HFF-Myc (cell line): ENCODE results near the gene OGFR.

ENCODE experiments used
- DNase-seq: peaks from one replicate; pipeline ENCODE4 v3.0.0-alpha.2; 2011; ENCODE audit warnings: low read depth; ENCODE audit errors: extremely low read depth
- H3K4me3 ChIP-seq: replicated peaks from 2 replicates; pipeline ENCODE4 v1.5.1; 2011; ENCODE audit warnings: low read depth, mild to moderate bottlenecking, control low read depth, low read length
- CTCF ChIP-seq: IDR thresholded peaks from 2 replicates; pipeline ENCODE4 v1.5.1; 2012; ENCODE audit warnings: mild to moderate bottlenecking, low read depth, low read length, control low read depth; ENCODE audit errors: missing control alignments

The OGFR gene

DNA sequence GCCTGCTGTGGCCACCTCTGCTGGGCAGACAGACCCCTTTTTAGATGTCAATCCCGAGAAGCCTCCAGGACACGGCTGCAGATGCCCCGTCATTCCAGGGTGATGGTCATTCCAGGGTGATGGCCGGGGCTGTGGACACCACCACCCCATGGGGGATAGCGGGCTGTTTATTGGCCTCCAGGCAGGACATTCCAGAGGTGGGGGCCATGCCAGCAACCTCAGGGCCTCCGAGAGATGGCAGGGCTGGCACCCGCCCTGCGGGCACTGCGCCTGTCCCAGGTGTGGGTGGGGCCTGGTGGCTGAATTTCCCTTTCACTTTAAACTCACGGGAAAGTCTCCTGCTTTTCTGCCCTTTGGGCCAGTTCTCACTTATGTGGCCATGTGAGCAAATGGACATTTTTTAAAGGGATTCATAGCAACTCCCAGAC is 26.7 kb downstream of the OGFR start:
- no peak for DNase-seq
- H3K4me3 ChIP-seq = no peak overlapping the region
- no peak for TF ChIP-seq CTCF

- DNase-seq = no peak
- no peak for TF ChIP-seq CTCF
- H3K4me3 ChIP-seq = no peak overlapping the region
These were observed 27.2 kb downstream of the OGFR start for GRCh38 chr20:62831854-62832211.

- no peak overlapping the region for H3K4me3 ChIP-seq
- TF ChIP-seq CTCF = no peak
- DNase-seq = no peak
These were observed 27.7 kb downstream of the OGFR start for GRCh38 chr20:62832212-62832922.

GRCh38 chr20:62832951-62833391 is 28.3 kb downstream of the OGFR start:
- no peak for TF ChIP-seq CTCF
- H3K4me3 ChIP-seq = no peak overlapping the region
- DNase-seq = no peak

- no peak for TF ChIP-seq CTCF
- H3K4me3 ChIP-seq = no peak overlapping the region
- DNase-seq = no peak
These were observed 30.5 kb downstream of the OGFR start for GRCh38 chr20:62834967-62835730.

- DNase-seq = no peak
- TF ChIP-seq CTCF = no peak
- no peak overlapping the region for H3K4me3 ChIP-seq
These were observed 31.6 kb downstream of the OGFR start for GRCh38 chr20:62835931-62836861.
